Non-pigmented ciliary epithelial cell (primary cell): ENCODE measurements around the gene CD6.
"Not testable (repeated sequence)": the region's sequence is repeated elsewhere in the genome, so short reads cannot be mapped to it uniquely, and the experiment has no call there.

Source experiments
- DNase-seq: peaks from one replicate; pipeline ENCODE4 v3.0.0-alpha.2; 2010; ENCODE audit warnings: low read depth

CD6 gene

DNA sequence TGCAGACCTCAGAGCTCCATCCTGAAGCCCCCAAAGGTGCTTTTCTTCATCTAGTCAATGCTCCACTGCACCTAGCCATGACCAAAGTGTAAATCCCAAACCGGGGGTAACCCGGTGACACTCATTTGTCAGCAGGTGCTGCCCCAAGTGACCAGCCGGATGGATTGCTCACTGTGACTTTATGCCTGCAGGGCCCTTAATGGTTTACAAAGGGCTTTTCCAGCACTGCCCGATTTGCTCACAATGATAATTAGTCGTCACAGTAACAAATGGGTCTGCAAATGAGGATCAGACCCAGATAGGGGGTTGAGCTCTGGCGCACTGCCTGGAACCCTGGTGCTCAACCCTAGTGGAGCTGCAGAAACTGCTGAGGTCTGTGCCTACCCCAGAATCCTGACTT lies 85.1 kb downstream of the CD6 start:
- DNase-seq, result no peak

DNA sequence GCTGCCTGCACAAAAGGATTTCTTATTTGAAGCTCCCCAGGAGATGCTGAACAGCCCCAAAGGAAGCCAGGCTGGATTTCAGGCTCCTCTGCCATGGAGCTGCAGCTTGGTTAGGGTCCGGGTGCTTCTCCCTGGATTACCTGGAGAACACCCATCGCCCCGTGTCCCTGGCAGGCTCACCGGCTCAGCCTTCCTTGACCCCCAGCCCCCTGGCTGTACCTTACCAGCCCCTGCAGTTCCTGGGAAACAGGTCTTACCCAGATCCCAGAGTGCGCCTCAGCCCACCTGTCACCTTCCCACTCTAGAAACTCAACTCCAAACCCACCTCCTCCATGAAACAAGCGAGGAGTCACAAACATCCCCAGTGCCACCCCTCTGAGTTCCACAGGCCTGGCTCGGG lies 85.5 kb downstream of the CD6 start:
- DNase-seq, result no peak

DNA sequence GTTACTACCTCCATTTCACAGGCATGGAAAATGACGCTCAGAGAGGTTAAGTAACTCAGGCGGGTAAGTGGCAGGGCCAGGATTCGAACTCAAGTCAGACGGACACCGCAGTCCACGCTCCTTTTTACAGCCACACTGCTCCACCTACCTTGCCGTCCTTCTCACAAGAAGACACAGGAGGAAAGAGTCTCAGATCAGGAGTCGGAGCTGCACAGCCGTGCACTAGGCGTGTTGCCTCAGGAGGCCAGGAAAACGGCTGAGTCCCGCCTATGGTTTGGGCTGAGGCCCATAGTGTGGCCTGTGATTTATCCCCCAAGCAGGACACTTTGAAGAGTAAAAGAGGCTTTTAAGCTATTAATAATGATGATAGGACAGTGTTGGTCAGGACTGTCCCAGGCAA lies 86.1 kb downstream of the CD6 start:
- no peak for DNase-seq

DNA sequence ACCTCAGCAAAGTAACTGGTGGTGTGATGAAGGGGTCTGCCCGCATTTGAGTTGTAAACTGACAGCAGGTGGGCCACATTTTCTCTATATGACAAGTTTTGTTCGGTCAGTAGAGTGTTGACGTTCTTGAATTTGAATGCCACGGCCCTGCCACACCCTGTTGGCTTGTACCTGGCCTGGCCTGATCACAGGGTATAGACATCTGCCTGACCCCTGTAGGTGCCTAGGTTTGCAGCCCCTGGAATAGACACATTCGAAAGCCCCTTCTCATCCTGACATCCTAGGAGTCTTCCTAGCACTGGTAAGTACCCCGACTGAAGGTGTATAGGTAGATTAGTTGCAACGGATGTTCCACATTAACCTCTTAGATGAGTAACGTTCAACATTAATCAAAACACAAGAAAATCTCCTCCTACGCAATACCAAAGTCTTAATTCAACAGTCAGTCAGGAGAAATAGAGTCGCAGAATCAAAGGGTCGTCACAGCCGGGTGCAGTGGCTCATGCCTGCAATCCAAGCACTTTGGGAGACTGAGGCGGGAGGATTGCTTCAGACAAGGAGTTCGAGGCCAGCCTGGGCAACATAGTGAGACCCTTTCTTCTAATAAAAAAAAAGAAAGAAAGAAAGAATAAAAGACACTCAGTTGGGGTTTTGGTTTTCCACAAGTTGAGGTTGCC lies 87.2 kb downstream of the CD6 start:
- no peak for DNase-seq

DNA sequence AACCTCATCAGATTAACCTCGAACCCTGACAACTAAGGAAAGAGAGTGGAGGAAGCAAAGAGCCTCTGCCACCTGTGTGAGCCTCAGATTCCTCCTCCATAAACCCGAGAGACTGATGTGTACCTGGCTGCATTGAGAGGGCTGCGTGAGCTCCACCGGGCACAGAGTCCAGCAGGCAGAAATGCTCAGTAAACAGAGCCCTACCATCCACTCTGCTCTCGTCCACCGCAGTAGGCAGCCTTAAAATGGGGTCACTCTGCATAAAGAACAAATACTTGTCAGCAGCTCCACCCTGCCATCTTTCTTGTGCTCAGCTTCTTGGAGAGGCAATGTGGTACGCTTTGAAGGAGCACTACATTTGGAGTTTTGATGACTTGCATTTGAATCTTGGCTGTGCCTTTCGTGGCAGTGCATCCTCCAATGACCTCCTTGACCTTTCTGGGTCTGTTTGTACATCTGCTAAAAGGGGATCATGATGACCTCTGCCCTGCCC lies 87.8 kb downstream of the CD6 start:
- no peak for DNase-seq

DNA sequence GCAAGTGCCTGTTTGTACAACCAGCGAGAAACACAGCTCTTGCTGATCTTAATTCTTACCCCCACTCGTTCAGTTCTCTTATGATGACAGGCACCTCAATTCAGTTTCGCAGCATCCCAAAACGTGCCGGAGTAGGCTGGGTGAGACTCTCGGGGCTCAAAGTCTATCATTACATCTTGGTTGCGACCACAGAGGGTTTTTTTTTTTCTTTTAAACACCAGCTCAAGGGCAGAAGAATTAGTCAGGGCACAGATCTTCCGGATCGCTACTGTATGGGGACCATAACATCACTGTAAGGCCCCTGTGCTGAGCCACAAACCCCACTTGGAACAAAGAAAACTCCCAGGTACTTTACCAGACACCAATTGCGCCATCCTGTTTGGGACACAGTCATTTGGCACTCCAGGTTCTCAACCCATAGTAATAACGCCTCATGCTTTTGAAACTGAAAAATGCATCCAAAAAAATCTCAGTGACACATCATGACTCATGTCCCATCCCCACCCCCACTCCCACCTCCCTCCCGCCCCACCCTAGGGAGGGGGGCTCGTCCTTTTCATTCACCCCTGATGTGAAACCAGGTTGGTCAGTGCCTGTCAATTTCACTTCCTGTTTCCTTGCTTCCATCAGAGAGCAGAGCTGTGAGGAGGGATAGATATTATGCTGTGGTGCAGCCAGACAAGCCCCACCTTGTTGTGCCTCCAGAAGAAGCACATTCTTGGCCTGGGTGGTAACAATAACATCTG lies 89.8 kb downstream of the CD6 start:
- no peak for DNase-seq

DNA sequence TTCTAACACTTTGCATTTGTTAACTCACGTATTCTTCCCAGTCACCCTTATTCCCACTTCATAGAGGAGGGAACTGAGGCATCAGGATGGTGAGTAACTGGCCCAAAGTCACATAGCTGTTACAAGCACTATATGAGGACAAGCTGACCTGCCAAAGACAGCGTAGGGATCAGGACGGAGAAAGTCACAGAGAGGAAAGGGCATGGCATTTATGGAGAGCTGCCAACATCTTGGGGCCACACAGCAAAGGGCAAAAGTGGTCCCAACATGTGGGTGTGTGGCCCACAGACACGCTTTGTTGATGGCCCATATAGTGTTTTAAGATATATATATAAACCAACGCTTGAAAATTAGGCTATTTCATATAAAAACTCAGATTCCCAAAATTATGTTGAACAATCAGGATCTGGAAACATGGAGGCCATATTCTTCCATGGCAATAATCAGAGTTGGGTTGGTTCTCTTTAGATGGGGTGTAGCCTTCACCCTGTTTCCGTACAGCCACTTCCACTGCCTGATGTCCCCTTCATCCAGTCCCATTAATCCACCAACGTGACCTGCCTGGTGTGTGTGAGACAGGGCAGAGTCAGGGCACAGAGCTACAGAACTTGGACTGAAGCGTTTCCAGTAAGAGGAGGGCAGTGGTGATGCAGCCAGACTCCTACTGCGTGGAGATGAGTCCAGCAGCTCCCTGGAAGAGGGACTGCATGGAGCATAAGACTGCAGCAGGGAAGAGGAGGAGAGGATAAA lies 90.9 kb downstream of the CD6 start:
- no peak for DNase-seq

DNA sequence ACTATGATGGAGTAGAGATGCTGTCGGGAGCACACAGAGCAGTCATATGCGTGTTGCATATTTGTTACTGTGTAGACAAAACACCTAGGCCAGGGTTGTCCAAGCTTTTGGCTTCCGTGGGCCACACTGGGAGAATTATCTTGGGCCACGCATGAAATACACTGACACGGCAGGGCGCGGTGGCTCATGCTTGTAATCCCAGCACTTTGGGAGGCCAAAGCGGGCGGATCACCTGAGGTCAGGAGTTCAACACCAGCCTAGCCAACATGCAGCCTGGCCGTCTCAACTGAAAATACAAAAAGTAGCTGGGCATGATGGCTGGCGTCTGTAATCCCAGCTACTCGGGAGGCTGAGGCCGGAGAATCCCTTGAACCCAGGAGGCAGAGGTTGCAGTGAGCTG lies 93.8 kb downstream of the CD6 start:
- DNase-seq, result not testable (repeated sequence)

DNA sequence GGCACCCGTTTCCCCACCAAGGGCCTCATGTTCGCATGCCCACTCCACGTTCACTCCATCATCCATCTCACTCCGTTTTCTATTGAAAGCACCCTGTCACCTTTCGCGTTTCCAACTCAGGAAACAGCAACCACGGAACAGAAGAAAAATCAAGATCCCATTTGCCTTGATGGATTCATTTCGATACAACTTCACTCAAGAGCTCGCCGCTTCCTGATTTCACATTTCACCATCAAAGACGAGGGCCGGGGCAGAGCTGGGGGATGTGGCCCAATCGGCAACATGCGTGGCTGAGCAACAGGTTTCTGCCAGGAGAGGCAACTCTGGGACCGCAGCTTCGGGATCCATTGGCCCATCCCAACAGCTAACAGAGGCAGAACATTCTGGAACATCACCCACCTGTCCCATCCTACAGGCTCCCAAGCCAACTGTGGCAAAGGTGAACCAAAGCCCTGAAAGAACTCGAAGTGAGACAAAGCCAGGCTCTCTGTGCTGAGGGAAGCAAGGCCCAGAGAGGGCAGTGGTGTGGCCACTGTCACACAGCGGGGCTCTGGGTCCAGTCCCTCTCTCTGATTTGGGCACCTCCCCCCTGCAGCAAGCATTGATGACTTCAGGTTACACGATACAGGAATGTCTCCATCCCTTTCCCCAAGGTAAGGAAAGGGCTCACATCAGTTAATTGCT lies 94.6 kb downstream of the CD6 start:
- DNase-seq, result no peak

DNA sequence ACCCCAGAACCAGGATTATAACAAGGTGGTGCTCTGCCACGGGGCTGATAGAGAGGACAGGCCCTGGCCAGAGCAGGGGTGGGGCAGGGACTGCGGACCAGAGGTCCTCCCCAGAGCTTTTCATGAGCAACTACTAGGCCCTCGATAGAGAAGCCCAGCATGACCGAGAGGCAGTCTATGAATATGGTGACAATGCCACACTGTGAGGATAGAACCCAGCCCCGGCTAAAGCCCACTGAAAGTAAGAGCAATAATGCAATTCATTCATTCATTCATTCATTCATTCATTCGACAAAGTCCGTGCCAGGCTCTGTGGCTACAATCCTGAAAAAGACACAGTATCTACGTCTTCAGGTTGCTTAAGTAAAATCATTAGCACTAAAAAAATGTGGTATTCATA lies 95.2 kb downstream of the CD6 start:
- no peak for DNase-seq

DNA sequence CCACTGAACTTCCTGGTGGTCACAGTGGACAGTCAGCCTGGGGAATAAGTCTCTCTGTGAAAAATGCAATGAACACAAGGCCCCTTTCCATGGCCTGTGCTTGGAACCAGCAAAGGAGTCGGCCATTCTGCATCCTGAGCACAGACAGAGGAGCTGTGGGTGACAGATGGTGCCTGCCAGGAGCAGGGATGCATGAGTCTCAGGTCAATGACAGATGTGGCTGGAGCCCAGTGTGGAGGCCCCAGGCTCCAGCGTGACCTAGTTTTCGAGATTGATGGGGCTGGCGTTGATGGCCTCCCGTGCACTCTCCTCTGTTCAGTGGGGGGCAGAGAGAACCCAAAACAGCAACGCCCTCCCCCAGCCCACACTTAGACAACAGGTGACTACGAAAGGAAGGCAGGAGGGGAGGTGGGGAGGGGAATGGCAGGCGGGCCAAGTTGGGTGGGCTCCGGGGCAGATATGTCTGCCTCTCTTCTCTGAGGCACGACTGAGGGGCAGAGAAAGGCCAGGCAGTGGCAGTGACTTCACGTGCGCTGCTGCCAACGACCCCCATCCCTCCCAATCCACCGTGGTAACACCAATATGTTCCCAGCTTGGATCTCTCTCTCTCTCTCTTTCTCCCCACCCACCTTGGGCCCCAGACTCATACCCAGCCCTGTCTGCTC lies 96.4 kb downstream of the CD6 start:
- DNase-seq, result no peak

DNA sequence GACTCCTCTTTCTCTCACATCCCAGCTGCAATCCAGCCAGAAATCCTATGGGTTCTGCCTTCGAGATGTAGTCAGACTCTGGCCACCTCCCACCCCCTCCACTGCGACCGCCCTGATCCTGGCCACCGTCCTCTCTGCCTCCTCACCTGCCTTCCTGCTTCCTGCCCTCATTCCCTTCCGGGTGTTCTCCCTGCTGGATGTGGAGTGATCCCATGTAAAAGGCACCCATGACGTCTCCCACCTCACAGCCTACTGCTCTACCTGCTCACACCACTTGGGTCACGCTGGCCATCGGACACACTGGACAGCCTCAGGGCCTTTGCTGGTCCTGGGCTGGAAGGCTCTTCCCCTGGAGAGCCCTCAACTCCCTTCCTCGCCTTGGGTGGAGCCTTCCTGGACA lies 97.1 kb downstream of the CD6 start:
- no peak for DNase-seq

DNA sequence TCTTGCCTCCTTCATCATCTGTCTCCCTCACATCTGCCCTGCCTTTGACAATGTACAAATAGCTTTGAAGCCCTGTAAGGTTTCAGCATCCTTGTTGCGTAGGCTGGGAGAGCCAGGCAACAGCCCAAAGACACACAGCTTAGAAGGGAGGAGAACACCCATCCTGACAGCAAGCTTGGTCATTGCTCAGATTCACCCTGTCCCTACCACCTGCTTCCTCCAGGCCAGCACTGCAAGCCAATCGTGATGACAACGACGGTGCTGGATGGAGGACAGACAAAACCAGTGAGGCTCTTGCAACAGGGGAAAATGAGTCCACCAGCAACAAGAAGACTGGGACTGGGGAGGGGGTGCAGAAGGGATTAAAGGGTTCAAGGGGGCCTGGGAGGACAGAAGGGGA lies 97.9 kb downstream of the CD6 start:
- DNase-seq, result no peak
